Measurements from ENCODE around the gene TNFRSF4.

DNA sequence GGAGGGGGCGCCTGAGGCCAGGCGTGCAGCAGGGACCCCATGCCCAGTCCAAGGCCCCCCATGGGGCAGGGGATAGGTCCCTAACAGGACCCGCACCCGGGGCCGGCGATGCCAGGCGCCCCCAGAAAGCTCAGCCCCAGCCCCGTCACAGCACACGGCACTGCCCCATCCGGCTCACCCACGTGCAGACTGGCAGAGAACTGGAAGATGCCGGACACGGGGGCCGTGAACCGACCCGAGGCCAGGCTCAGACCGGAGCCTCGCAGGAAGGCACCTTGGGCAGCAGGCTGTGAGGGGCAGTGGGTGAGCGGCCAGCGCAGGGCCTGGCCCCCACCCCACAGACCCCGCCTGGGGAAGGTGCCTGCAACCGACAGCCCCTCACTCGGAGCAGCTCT is 29.3 kb upstream of the TNFRSF4 start:
- TF ChIP-seq, protein P1, sequence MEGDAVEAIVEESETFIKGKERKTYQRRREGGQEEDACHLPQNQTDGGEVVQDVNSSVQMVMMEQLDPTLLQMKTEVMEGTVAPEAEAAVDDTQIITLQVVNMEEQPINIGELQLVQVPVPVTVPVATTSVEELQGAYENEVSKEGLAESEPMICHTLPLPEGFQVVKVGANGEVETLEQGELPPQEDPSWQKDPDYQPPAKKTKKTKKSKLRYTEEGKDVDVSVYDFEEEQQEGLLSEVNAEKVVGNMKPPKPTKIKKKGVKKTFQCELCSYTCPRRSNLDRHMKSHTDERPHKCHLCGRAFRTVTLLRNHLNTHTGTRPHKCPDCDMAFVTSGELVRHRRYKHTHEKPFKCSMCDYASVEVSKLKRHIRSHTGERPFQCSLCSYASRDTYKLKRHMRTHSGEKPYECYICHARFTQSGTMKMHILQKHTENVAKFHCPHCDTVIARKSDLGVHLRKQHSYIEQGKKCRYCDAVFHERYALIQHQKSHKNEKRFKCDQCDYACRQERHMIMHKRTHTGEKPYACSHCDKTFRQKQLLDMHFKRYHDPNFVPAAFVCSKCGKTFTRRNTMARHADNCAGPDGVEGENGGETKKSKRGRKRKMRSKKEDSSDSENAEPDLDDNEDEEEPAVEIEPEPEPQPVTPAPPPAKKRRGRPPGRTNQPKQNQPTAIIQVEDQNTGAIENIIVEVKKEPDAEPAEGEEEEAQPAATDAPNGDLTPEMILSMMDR (IDR thresholded peaks at IDR 0.05): no peak
- TF ChIP-seq EZH2 (IDR thresholded peaks at IDR 0.05; ENCODE audit: borderline replicate concordance, insufficient read depth, low read depth, low read length, poor library complexity, severe bottlenecking): no peak
